Thymus (tissue), 11 donors: ENCODE results near the gene OSCAR. TPM values are rescaled to one million over a fixed set of nuclear protein-coding genes. Genes with fewer than 3 reads are reported as not detected.

ENCODE experiments used
- DNase-seq, 9 donors: peaks; one replicate each; pipeline ENCODE4 v3.0.0-alpha.2; 2013; ENCODE audit warnings: low spot score in 9 of 9, low read depth in 6 of 9, missing footprints in 1 of 9
- H3K27ac ChIP-seq, 2 donors: one replicate each; pipeline ENCODE4 v1.5.1; 2013; ENCODE audit warnings: control low read depth in 1 of 2, low read depth in 1 of 2, low read length in 1 of 2, mild to moderate bottlenecking in 1 of 2, moderate library complexity in 1 of 2
- H3K27me3 ChIP-seq, 2 donors: one replicate each; pipeline ENCODE4 v1.5.1; 2013; ENCODE audit warnings: low read length in 1 of 2; ENCODE audit not compliant: control insufficient read depth in 2 of 2, insufficient read depth in 1 of 2
- H3K36me3 ChIP-seq, 2 donors: one replicate each; pipeline ENCODE4 v1.5.1; 2013; ENCODE audit warnings: low read length in 1 of 2, mild to moderate bottlenecking in 1 of 2, moderate library complexity in 1 of 2; ENCODE audit not compliant: control insufficient read depth in 2 of 2, insufficient read depth in 2 of 2
- H3K4me1 ChIP-seq, 2 donors: one replicate each; pipeline ENCODE4 v1.5.1; 2013; ENCODE audit warnings: low read length in 2 of 2; ENCODE audit not compliant: control insufficient read depth in 2 of 2, insufficient read depth in 2 of 2
- H3K4me3 ChIP-seq, 2 donors: one replicate each; pipeline ENCODE4 v1.5.1; 2013; ENCODE audit warnings: low read length in 2 of 2, control low read depth in 1 of 2, mild to moderate bottlenecking in 1 of 2
- H3K9me3 ChIP-seq, 2 donors: one replicate each; pipeline ENCODE4 v1.5.1; 2013; ENCODE audit warnings: low read length in 1 of 2, mild to moderate bottlenecking in 1 of 2; ENCODE audit not compliant: control insufficient read depth in 2 of 2, insufficient read depth in 1 of 2
- WGBS: extraction: QIAGEN DNeasy Blood & Tissue Kit; methylation state at CpG from one replicate; pipeline ENCODE4 v1.1.7; 2013; 5-methylcytosine and 5-hydroxymethylcytosine counted together
- polyA plus RNA-seq: library from polyadenylated mRNA; stranded (reverse); fragments of 200-250 nt; gene quantifications from one replicate; pipeline ENCODE4 v1.2.3, GENCODE V29; 2013
- total RNA-seq: library from RNA; stranded (reverse); fragments of 120-200 nt; gene quantifications from one replicate; pipeline ENCODE4 v1.2.4, GENCODE V29; 2013
- donor health status: healthy.

OSCAR gene
- total and polyA plus RNA-seq, 2 donors = 0.61 to 5.5 TPM

DNA sequence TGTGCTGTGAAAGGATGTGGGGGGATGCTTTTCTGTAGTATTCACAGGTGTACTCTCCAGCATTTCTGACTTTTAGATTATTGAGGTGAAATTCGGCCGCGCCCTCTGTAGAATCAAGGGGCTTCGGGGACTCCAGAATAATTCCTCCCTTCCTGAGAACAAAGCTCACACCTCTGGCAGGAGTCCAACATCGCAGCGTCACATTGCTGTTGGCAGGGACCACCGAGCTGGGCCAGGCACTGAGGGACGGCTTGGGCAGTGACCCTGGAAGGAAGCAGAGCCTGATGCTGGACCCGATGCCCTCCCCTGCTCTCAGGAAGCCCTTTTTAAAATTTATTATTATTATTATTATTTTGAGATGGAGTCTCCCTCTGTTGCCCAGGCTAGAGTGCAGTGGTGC, 25.8 kb downstream of the OSCAR start:
- no peak for DNase-seq
- H3K27me3 ChIP-seq = no peaks in the 10 kb centered on the region
- H3K36me3 ChIP-seq = no peaks in the 10 kb centered on the region
- WGBS = 93% methylated on average over 9 of the region's 9 CpGs
- no peaks in the 10 kb centered on the region for H3K4me1 ChIP-seq
- H3K9me3 ChIP-seq = no peaks in the 10 kb centered on the region
- H3K27ac ChIP-seq = no peak overlapping the region
- no peak overlapping the region for H3K4me3 ChIP-seq

DNA sequence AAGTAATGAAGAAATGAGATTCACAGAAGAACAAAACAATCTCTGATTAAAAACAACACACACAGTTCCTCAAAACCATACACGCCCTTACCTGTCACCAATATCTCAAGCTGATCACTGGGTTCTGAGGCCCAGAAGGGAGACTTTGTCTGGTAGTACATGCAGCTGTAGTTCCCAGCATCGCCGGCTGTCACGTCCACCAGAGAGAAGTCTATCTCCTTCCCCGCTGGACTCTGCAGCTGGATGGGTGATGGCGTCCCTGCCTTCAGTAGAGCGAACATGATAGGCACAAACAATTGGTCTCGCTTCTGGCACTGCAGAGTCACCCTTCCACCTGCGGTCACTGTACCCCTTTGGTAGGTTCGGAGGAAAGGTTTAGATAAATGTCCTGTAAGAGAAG, 26.8 kb downstream of the OSCAR start:
- Histone ChIP-seq H3K27ac (no peak overlapping the region), H3K4me1 (no peaks in the 10 kb centered on the region), H3K36me3 (no peaks in the 10 kb centered on the region), H3K4me3 (no peak overlapping the region), H3K9me3 (no peaks in the 10 kb centered on the region), H3K27me3 (no peaks in the 10 kb centered on the region)
- 94% methylated on average over 10 of the region's 10 CpGs for WGBS
- DNase-seq = no peak

DNA sequence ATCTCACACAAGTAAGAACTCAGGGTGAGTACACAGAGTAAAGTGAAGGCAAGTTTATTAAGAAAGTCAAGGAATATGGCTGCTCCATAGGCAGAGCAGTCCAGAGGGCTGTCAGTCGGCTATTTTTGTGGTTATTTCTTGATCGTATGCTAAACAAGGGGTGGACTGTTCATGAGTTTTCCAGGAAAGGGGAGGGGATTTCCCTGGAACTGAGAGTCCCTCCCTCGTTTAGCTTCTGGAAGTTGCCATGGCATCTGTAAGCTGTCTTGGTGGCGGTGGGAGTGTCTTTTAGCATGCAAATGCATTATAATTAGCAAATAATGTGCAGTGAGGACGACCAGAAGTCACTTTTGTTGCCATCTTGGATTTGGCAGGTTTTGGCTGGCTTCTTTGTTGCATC, 31.1 kb downstream of the OSCAR start:
- no peaks in the 10 kb centered on the region for H3K9me3 ChIP-seq
- 82% methylated on average over 5 of the region's 5 CpGs for WGBS
- no peaks in the 10 kb centered on the region for H3K36me3 ChIP-seq
- no peak for DNase-seq
- no peaks in the 10 kb centered on the region for H3K27me3 ChIP-seq
- H3K4me1 ChIP-seq = no peaks in the 10 kb centered on the region
- H3K27ac ChIP-seq = no peak overlapping the region
- no peak overlapping the region for H3K4me3 ChIP-seq

DNA sequence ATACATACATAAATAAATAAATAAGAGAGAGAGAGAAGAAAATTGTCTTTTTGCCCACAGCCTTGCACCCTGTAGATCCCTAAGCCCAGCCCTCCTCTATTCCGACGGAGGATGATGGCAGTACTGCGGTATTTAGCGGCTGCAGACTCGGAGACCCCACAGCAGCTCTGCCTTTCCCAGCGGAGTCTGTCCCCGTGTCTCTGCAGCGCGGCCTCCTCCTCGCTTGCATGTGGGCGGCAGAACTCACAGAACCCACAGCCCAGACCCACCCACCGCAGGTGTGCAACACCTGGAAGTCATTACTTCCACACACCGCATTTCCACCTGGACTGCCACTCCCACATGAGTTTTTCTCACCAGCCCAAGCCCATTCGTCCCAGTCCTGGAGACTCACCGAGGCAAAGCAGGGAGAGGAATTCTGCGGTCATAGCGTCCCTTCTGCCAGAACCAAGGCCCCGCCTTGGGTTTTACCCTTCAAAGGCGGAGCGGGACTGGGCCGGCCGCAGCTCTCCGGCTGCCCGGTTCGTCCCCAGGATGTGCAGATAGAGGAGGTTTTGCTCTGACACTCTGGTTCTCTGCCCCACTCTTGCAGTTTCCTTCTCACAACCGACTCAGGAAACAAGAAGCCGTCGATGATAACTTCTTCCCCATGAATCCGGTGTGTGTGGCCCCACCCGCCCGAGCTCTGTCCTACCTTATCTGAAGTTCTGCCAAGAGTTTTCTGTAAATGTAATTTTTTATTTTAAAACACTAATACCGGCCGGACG, 37.1 kb downstream of the OSCAR start, which contains the start of gene VSTM1:
TSS of gene VSTM1 (minus strand) at position 548 of the 767 bp plus-strand sequence. CDS start at position 428, 120 bp downstream.
- H3K27ac ChIP-seq = no peak within 1 kb of the TSS

DNA sequence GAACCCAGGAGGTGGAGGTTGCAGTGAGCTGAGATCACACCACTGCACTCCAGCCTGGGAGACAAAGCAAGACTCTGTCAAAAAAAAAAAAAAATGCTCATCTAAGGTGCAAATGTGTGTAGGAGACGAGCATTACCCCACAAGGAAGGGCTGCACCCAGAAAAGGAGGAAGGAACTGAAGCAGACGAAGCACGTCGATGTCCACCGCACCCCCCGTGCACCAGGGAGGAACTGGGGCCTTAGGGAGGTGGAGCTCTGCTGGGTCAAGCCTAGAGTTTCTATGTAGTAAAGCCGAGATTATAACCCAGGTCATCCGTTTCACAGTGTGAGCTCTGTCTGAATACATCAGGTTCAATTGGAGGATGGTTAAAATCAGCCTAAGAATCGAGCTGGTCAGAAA, 38.0 kb downstream of the OSCAR start:
- H3K9me3 ChIP-seq = no peaks in the 10 kb centered on the region
- peaks cover 0 to 9% of the 10 kb centered on the region in 2 donors for H3K27me3 ChIP-seq
- H3K4me1 ChIP-seq = no peaks in the 10 kb centered on the region
- WGBS = 32% methylated on average over 9 of the region's 9 CpGs
- H3K36me3 ChIP-seq = no peaks in the 10 kb centered on the region
- no peak overlapping the region for H3K27ac ChIP-seq
- no peak for DNase-seq
- no peak overlapping the region for H3K4me3 ChIP-seq

More for the DNA sequence above, 37.1 kb downstream of the OSCAR start, which contains the start of gene VSTM1:
- Histone ChIP-seq H3K27me3 (peaks cover 0 to 9% of the 10 kb centered on the region in 2 donors), H3K4me3 (no peak within 1 kb of the TSS), H3K4me1 (no peaks in the 10 kb centered on the region), H3K9me3 (no peaks in the 10 kb centered on the region), H3K36me3 (no peaks in the 10 kb centered on the region)
- WGBS = 69% methylated on average over 34 of the region's 34 CpGs
- no peak for DNase-seq

DNA sequence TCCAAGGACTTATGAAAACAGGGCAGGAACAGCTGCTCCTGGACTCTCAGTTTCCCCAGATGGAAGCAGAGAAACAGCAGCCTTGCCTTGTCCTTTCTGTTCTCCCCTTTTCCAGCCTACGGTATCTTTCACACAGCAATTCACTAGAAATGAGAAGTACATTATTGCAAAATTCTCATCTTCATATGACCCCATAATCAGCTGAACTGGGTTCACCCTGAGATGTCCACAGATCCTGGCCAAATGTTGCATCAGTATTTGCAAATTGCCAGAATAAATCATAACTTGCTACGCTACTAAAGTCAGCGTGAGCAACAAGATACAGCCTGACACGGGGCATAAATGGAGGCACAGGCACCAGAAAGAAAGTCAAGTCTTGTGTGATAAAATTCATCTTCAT, 53.0 kb downstream of the OSCAR start:
- WGBS = 89% methylated on average over 4 of the region's 4 CpGs
- Histone ChIP-seq H3K36me3 (no peaks in the 10 kb centered on the region), H3K4me3 (no peak overlapping the region), H3K9me3 (no peaks in the 10 kb centered on the region), H3K4me1 (no peaks in the 10 kb centered on the region), H3K27ac (no peak overlapping the region), H3K27me3 (no peaks in the 10 kb centered on the region)
- no peak for DNase-seq

DNA sequence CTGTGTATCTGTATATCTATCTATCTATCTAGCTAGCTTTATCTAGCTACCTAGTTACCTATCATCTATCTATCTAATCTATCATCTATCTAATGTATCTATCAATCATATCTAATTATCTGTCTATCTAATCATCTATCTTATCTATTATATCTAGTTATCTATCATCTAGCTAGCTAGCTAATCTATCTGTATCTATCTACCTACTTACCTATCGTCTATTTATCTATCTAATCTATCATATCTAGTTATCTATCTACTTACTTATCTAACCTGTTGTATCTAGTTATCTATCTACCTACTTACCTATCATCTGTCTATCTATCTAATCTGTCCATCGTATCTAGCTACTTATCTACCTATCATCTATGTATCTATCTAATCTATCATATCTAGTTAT, 54.8 kb downstream of the OSCAR start:
- DNase-seq = no peak
- Histone ChIP-seq H3K9me3 (no peaks in the 10 kb centered on the region), H3K4me3 (no peak overlapping the region), H3K36me3 (no peaks in the 10 kb centered on the region), H3K27ac (no peak overlapping the region), H3K27me3 (no peaks in the 10 kb centered on the region), H3K4me1 (no peaks in the 10 kb centered on the region)
- WGBS = 98% methylated on average over 2 of the region's 2 CpGs

Other genes with a start within 250 kb of the OSCAR start
- 4.5 TPM for gene MYADM, start 232.9 kb downstream of the OSCAR start, total RNA-seq
- gene MYADM, start 232.9 kb downstream of the OSCAR start, polyA plus RNA-seq = 34.4 TPM
- gene PRKCG, start 218.6 kb downstream of the OSCAR start, total RNA-seq = 1.1 TPM
- 4.5 TPM for gene PRKCG, start 218.6 kb downstream of the OSCAR start, polyA plus RNA-seq
- not detected for gene CACNG7, start 191.5 kb downstream of the OSCAR start, total RNA-seq
- 0.05 TPM for gene CACNG7, start 191.5 kb downstream of the OSCAR start, polyA plus RNA-seq
- gene CACNG8, start 137.9 kb downstream of the OSCAR start, total RNA-seq = not detected
- 0.05 TPM for gene CACNG8, start 137.9 kb downstream of the OSCAR start, polyA plus RNA-seq
- 0.05 TPM for gene CACNG6, start 109.2 kb downstream of the OSCAR start, total RNA-seq
- 0.05 TPM for gene CACNG6, start 109.2 kb downstream of the OSCAR start, polyA plus RNA-seq
- gene VSTM1, start 36.9 kb downstream of the OSCAR start, total RNA-seq = 1.1 TPM
- gene VSTM1, start 36.9 kb downstream of the OSCAR start, polyA plus RNA-seq = 0.37 TPM
- gene TARM1, start 19.4 kb downstream of the OSCAR start, total RNA-seq = 0.05 TPM
- not detected for gene TARM1, start 19.4 kb downstream of the OSCAR start, polyA plus RNA-seq
- 215 TPM for gene NDUFA3, start 2.1 kb upstream of the OSCAR start, total RNA-seq
- 190 TPM for gene NDUFA3, start 2.1 kb upstream of the OSCAR start, polyA plus RNA-seq
- 34.9 TPM for gene TFPT, start 14.9 kb upstream of the OSCAR start, total RNA-seq
- 34.3 TPM for gene TFPT, start 14.9 kb upstream of the OSCAR start, polyA plus RNA-seq
- 42.4 TPM for gene PRPF31, start 15.0 kb upstream of the OSCAR start, total RNA-seq
- 62.2 TPM for gene PRPF31, start 15.0 kb upstream of the OSCAR start, polyA plus RNA-seq
- 7.6 TPM for gene CNOT3, start 37.0 kb upstream of the OSCAR start, total RNA-seq
- 27.8 TPM for gene CNOT3, start 37.0 kb upstream of the OSCAR start, polyA plus RNA-seq
- 12.1 TPM for gene LENG1, start 58.9 kb upstream of the OSCAR start, total RNA-seq
- 11.9 TPM for gene LENG1, start 58.9 kb upstream of the OSCAR start, polyA plus RNA-seq
- gene TMC4, start 72.4 kb upstream of the OSCAR start, total RNA-seq = 2.1 TPM
- gene TMC4, start 72.4 kb upstream of the OSCAR start, polyA plus RNA-seq = 15.4 TPM
- 8.2 TPM for gene MBOAT7, start 88.8 kb upstream of the OSCAR start, total RNA-seq
- gene MBOAT7, start 88.8 kb upstream of the OSCAR start, polyA plus RNA-seq = 24.6 TPM
- gene TSEN34, start 90.5 kb upstream of the OSCAR start, total RNA-seq = 24.1 TPM
- 38.8 TPM for gene TSEN34, start 90.5 kb upstream of the OSCAR start, polyA plus RNA-seq
- gene RPS9, start 100.1 kb upstream of the OSCAR start, total RNA-seq = 2,697 TPM
- 3,716 TPM for gene RPS9, start 100.1 kb upstream of the OSCAR start, polyA plus RNA-seq
- gene LILRB3, start 122.2 kb upstream of the OSCAR start, total RNA-seq = 1.1 TPM
- gene LILRB3, start 122.2 kb upstream of the OSCAR start, polyA plus RNA-seq = 15.5 TPM
- gene LILRA6, start 142.0 kb upstream of the OSCAR start, total RNA-seq = 0.61 TPM
- 3.9 TPM for gene LILRA6, start 142.0 kb upstream of the OSCAR start, polyA plus RNA-seq
- 1.3 TPM for gene LILRB5, start 156.5 kb upstream of the OSCAR start, total RNA-seq
- 8.3 TPM for gene LILRB5, start 156.5 kb upstream of the OSCAR start, polyA plus RNA-seq
- gene LILRB2, start 180.3 kb upstream of the OSCAR start, total RNA-seq = 0.90 TPM
- gene LILRB2, start 180.3 kb upstream of the OSCAR start, polyA plus RNA-seq = 7.3 TPM
- gene LILRA5, start 212.4 kb upstream of the OSCAR start, total RNA-seq = 1.5 TPM
- 9.2 TPM for gene LILRA5, start 212.4 kb upstream of the OSCAR start, polyA plus RNA-seq
- 2.5 TPM for gene LILRA4, start 238.4 kb upstream of the OSCAR start, total RNA-seq
- gene LILRA4, start 238.4 kb upstream of the OSCAR start, polyA plus RNA-seq = 0.89 TPM